Natural killer cell (primary cell): ENCODE results near the gene HOXC4. TPM values are rescaled to one million over a fixed set of nuclear protein-coding genes. Genes with fewer than 3 reads are reported as not detected.

Experiments
- ATAC-seq, 3 donors: fragments of 150-1000 bp in 2 of 3; fragments of 200-7000 bp in 1 of 3; cut with Tn5 transposase; 1 replicate in 1 of 3; 2 replicates in 2 of 3; pipeline ENCODE4 v1.10.0; 2021; ENCODE audit warnings: mild to moderate bottlenecking in 2 of 3, moderate library complexity in 2 of 3
- DNase-seq, 2 donors: peaks; one replicate each; pipeline versions ENCODE4 v3.0.0 to v3.0.0-alpha.2; 2013 to 2021; ENCODE audit warnings: mixed read lengths in 1 of 2
- H3K27ac ChIP-seq: one replicate; pipeline ENCODE4 v1.5.1; 2013; ENCODE audit warnings: mild to moderate bottlenecking, low read length
- H3K27me3 ChIP-seq: one replicate; pipeline ENCODE4 v1.6.1; 2013; ENCODE audit warnings: low read length; ENCODE audit not compliant: control insufficient read depth, insufficient read depth
- H3K36me3 ChIP-seq: one replicate; pipeline ENCODE4 v1.6.1; 2013; ENCODE audit warnings: low read length; ENCODE audit not compliant: control insufficient read depth, insufficient read depth
- H3K4me1 ChIP-seq: one replicate; pipeline ENCODE4 v1.6.1; 2013; ENCODE audit warnings: low read length; ENCODE audit not compliant: control insufficient read depth, insufficient read depth
- H3K4me3 ChIP-seq: one replicate; pipeline ENCODE4 v1.5.1; 2013; ENCODE audit warnings: low read length
- H3K9me3 ChIP-seq: one replicate; pipeline ENCODE4 v1.6.1; 2013; ENCODE audit warnings: low read length; ENCODE audit not compliant: control insufficient read depth, insufficient read depth
- H3K27ac Mint-ChIP-seq, 2 donors: one replicate each; pipeline ENCODE4 v1.8.0; 2022; ENCODE audit warnings: mild to moderate bottlenecking in 2 of 2, mixed read lengths in 2 of 2, moderate library complexity in 1 of 2
- H3K27me3 Mint-ChIP-seq, 2 donors: one replicate each; pipeline ENCODE4 v1.8.0; 2022; ENCODE audit warnings: low read depth in 2 of 2, mixed read lengths in 2 of 2
- H3K36me3 Mint-ChIP-seq: one replicate; pipeline ENCODE4 v1.8.0; 2022; ENCODE audit warnings: mixed read lengths
- H3K4me1 Mint-ChIP-seq, 2 donors: one replicate each; pipeline ENCODE4 v1.8.0; 2022; ENCODE audit warnings: mixed read lengths in 2 of 2
- H3K4me3 Mint-ChIP-seq: one replicate; pipeline ENCODE4 v1.8.0; 2022; ENCODE audit warnings: mild to moderate bottlenecking, moderate library complexity, mixed read lengths
- H3K9me3 Mint-ChIP-seq, 2 donors: one replicate each; pipeline ENCODE4 v1.8.0; 2022; ENCODE audit warnings: mixed read lengths in 2 of 2
- WGBS: methylation state at CpG from one replicate; pipeline ENCODE4 v1.1.7; 2013; ENCODE audit warnings: missing lambda C conversion rate; ENCODE audit not compliant: insufficient coverage; 5-methylcytosine and 5-hydroxymethylcytosine counted together
- intact Hi-C: fragments of 100-400 bp; cut with micrococcal nuclease; formaldehyde crosslinking; loops from one replicate; pipeline ENCODE4 v1.14.2; 2022
- total RNA-seq, 4 donors: library from RNA; stranded (reverse); fragments of 120-200 nt in 1 of 4; gene quantifications; one replicate each; pipeline versions ENCODE4 v1.2.3 to v1.2.4, GENCODE V29; 2013 to 2022
- TF ChIP-seq, protein P1 (sequence below): fragments of 200-600 bp; IDR thresholded peaks from one replicate; pipeline ENCODE4 v1.8.0; 2022; ENCODE audit warnings: antibody characterized with exemption

HOXC4 gene
- total RNA-seq, 3 donors from 2014 or later (not counting 1 experiment from before 2014, with no cell fraction given): 0.95 to 3.2 (median 1.8) TPM

DNA sequence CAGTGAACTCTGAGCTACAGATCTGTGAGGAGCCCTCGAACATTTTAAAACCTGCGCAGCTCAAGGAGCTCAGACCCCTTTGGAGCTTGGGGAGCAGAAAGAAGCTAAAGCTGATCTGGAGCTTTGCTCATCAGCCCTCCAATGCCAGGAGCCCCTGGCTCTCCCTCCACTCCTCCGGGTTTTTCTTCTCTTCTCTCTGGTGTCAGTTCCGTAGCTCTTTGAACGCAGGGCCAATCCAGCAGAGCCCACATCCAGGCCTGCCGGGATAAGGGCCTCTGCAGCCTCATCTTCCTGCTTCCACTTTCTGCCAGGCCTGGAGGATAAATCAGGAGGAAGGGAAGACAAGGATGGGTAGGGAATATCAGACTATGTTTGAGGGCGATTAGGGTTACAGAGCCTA is 6.0 kb downstream of the HOXC4 start:
- intact Hi-C loops: no loop called here
- 54% methylated on average over 7 of the region's 7 CpGs for WGBS
- Histone ChIP-seq H3K27me3 (peaks cover 24% of the 10 kb centered on the region), H3K4me3 (no peak overlapping the region), H3K36me3 (no peaks in the 10 kb centered on the region), H3K9me3 (no peaks in the 10 kb centered on the region), H3K4me1 (peaks cover 2% of the 10 kb centered on the region), H3K27ac (no peak overlapping the region)
- no peak overlapping the region for H3K4me3 Mint-ChIP-seq
- no peaks in the 10 kb centered on the region for H3K9me3 Mint-ChIP-seq
- TF ChIP-seq, protein P1, sequence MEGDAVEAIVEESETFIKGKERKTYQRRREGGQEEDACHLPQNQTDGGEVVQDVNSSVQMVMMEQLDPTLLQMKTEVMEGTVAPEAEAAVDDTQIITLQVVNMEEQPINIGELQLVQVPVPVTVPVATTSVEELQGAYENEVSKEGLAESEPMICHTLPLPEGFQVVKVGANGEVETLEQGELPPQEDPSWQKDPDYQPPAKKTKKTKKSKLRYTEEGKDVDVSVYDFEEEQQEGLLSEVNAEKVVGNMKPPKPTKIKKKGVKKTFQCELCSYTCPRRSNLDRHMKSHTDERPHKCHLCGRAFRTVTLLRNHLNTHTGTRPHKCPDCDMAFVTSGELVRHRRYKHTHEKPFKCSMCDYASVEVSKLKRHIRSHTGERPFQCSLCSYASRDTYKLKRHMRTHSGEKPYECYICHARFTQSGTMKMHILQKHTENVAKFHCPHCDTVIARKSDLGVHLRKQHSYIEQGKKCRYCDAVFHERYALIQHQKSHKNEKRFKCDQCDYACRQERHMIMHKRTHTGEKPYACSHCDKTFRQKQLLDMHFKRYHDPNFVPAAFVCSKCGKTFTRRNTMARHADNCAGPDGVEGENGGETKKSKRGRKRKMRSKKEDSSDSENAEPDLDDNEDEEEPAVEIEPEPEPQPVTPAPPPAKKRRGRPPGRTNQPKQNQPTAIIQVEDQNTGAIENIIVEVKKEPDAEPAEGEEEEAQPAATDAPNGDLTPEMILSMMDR: no peak
- DNase-seq: no peak
- H3K27ac Mint-ChIP-seq: no peak overlapping the region
- no peaks in the 10 kb centered on the region for H3K36me3 Mint-ChIP-seq
- peaks cover 3% of the 10 kb centered on the region in 2 donors for H3K4me1 Mint-ChIP-seq
- ATAC-seq: no peak
- H3K27me3 Mint-ChIP-seq: peaks cover 63 to 76% of the 10 kb centered on the region in 2 donors

DNA sequence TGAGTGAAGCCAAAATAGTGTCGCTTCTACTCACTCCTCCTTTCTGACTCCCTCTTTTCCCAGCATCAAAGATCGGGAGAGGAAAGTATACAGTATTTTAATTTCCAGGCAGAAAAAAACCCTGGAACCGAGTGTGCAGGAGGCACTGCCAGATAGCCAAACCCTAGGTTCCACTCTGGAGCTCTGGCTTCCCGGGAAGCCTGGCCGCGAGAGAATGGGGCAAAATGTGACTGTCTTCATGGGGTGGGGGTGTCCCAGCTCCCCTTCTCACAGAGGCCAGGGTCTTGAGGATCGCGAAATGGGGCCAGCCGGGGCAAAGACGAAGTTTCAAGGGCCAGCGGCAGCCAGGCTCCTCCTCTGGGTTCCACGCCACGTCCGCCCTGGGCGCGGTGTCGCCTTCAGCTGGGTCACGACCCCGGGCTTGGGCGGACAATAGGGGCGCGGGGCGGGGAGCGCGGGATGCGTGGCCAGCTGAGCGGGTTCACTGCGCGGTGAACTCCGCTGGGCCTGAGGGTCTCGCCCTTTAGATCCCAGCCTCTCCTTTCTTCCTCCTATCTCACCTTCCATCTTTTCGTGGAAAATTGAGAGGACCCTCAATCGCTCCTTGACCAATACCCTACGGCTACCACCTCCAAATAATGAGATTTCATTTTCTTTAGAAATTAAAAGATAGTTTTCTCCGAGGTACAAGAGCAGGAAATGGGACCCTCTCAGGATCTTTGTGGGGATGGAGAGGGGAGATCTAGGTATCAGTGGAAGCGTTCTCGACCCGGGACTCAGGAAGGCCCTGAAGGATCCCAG is 6.7 kb downstream of the HOXC4 start:
- Histone ChIP-seq H3K27me3 (peaks cover 22% of the 10 kb centered on the region), H3K9me3 (no peaks in the 10 kb centered on the region), H3K4me3 (no peak overlapping the region), H3K36me3 (no peaks in the 10 kb centered on the region), H3K4me1 (no peaks in the 10 kb centered on the region), H3K27ac (no peak overlapping the region)
- H3K27me3 Mint-ChIP-seq: peaks cover 60 to 73% of the 10 kb centered on the region in 2 donors
- H3K4me1 Mint-ChIP-seq: no peaks in the 10 kb centered on the region
- no peaks in the 10 kb centered on the region for H3K36me3 Mint-ChIP-seq
- intact Hi-C loops: no loop called here
- H3K27ac Mint-ChIP-seq: no peak overlapping the region
- ATAC-seq: no peak
- 31% methylated on average over 33 of the region's 38 CpGs for WGBS
- no peaks in the 10 kb centered on the region for H3K9me3 Mint-ChIP-seq
- TF ChIP-seq, protein P1: no peak
- H3K4me3 Mint-ChIP-seq: no peak overlapping the region
- no peak for DNase-seq

DNA sequence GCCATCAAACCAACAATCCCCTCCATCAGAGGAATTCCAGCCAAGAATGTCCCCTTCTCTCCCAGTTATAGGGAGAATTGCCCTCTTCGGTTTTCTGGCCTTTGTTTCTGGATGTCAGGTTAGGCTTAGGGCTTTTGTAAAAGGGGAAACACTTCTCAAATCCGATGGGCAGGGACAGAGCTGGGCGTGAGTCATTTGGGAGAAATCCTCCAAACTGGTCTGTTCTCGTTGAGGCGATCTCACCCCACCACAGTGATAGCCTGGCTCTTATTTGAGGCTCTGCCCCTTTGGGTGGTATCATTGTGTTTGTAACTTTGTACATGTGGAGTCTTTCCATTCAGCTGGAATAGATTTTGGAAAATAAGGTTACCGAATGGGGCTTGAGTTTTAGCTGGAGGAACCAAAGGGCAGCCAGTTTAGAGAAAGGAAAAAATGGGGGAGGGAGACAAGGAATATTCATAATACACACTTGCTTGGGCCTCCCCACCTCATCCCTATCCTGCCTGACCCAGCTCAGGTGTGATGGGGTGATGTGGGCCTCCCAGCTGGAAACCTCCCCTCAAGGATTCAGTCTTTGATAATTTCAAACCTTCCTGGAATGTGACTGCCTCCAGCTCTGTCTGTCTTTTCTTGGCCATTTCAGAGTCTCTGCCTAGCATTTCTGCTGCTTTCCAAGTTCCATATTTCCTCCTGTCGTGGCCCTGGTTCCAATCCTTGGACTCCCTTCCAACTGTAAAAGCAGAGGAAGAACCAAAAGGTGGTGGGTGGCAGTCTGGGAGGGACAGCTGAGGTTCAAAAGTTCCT is 7.5 kb downstream of the HOXC4 start:
- H3K4me3 ChIP-seq: no peak overlapping the region
- H3K9me3 ChIP-seq: no peaks in the 10 kb centered on the region
- H3K27ac ChIP-seq: no peak overlapping the region
- no peak overlapping the region for H3K27ac Mint-ChIP-seq
- no peak overlapping the region for H3K4me3 Mint-ChIP-seq
- peaks cover 25% of the 10 kb centered on the region for H3K27me3 ChIP-seq
- intact Hi-C loops: no loop called here
- H3K9me3 Mint-ChIP-seq: no peaks in the 10 kb centered on the region
- WGBS: 71% methylated on average over 6 of the region's 7 CpGs
- no peaks in the 10 kb centered on the region for H3K36me3 Mint-ChIP-seq
- no peak for ATAC-seq
- H3K4me1 ChIP-seq: no peaks in the 10 kb centered on the region
- H3K36me3 ChIP-seq: no peaks in the 10 kb centered on the region
- DNase-seq: no peak
- TF ChIP-seq, protein P1: no peak
- H3K27me3 Mint-ChIP-seq: peaks cover 60 to 71% of the 10 kb centered on the region in 2 donors
- H3K4me1 Mint-ChIP-seq: no peaks in the 10 kb centered on the region
